Lower lobe of right lung (tissue), 2 donors: Measurements from ENCODE around the gene SH3BP4. TPM values are rescaled to one million over a fixed set of nuclear protein-coding genes. Genes with fewer than 3 reads are reported as not detected.

Experiments
- ATAC-seq, 2 donors: fragments of 200-7000 bp; cut with Tn5 transposase; one replicate each; pipeline ENCODE4 v1.9.1; 2020 to 2022; ENCODE audit warnings: mild to moderate bottlenecking in 2 of 2, moderate library complexity in 2 of 2
- DNase-seq: peaks from one replicate; pipeline ENCODE4 v3.0.0-alpha.2; 2020
- H3K27ac ChIP-seq: fragments of 200-600 bp; one replicate; pipeline ENCODE4 v1.8.0; 2022
- H3K27me3 ChIP-seq: fragments of 200-600 bp; one replicate; pipeline ENCODE4 v1.8.0; 2022; ENCODE audit warnings: low read depth
- H3K36me3 ChIP-seq: fragments of 200-600 bp; one replicate; pipeline ENCODE4 v1.8.0; 2022; ENCODE audit warnings: mild to moderate bottlenecking
- H3K4me1 ChIP-seq: fragments of 200-600 bp; one replicate; pipeline ENCODE4 v1.8.0; 2022
- H3K4me3 ChIP-seq: fragments of 200-600 bp; one replicate; pipeline ENCODE4 v1.8.0; 2022; ENCODE audit warnings: mild to moderate bottlenecking
- H3K9me3 ChIP-seq: fragments of 200-600 bp; one replicate; pipeline ENCODE4 v1.8.0; 2022
- CTCF ChIP-seq: fragments of 200-600 bp; IDR thresholded peaks from one replicate; pipeline ENCODE4 v1.8.0; 2022; ENCODE audit warnings: antibody characterized with exemption, mild to moderate bottlenecking
- intact Hi-C: fragments of 100-400 bp; cut with DNase I; formaldehyde crosslinking; loops from one replicate; pipeline ENCODE4 v1.11.0; 2022
- total RNA-seq: library from RNA; stranded (reverse); fragmentation: NEBNext Ultra II Directional; extraction: Animal tissue kit (Norgen Biotek cat#: 25700); gene quantifications from one replicate; pipeline ENCODE4 v1.2.1, GENCODE V29; 2021
- donor health status: DM: no; HTN: yes; CAD: no; lungs with severe emphysema.

Gene SH3BP4
- total RNA-seq, 1 donor from 2014 or later = 36.8 TPM

GRCh38 chr2:234996069-234996940, 44.5 kb downstream of the SH3BP4 start:
- no peak overlapping the region for H3K27ac ChIP-seq
- no peaks in the 10 kb centered on the region for H3K9me3 ChIP-seq
- ATAC-seq (no peak), DNase-seq (no peak)
- peaks cover 40% of the 10 kb centered on the region for H3K4me1 ChIP-seq
- no peak overlapping the region for H3K4me3 ChIP-seq
- no peak for TF ChIP-seq CTCF
- H3K27me3 ChIP-seq = no peaks in the 10 kb centered on the region
- peaks cover 14% of the 10 kb centered on the region for H3K36me3 ChIP-seq
- intact Hi-C loops = no loop called here

GRCh38 chr2:234996941-234997270, 45.1 kb downstream of the SH3BP4 start:
- Histone ChIP-seq H3K4me1 (peaks cover 45% of the 10 kb centered on the region), H3K27me3 (no peaks in the 10 kb centered on the region), H3K9me3 (no peaks in the 10 kb centered on the region), H3K27ac (no peak overlapping the region), H3K36me3 (peaks cover 14% of the 10 kb centered on the region), H3K4me3 (no peak overlapping the region)
- DNase-seq (no peak), ATAC-seq (no peak)
- intact Hi-C loops = no loop called here
- no peak for TF ChIP-seq CTCF

GRCh38 chr2:234997389-234997788, 45.6 kb downstream of the SH3BP4 start:
- H3K9me3 ChIP-seq = no peaks in the 10 kb centered on the region
- TF ChIP-seq CTCF = no peak
- DNase-seq (no peak), ATAC-seq (no peak)
- H3K4me1 ChIP-seq = peaks cover 50% of the 10 kb centered on the region
- H3K27ac ChIP-seq = no peak overlapping the region
- no peak overlapping the region for H3K4me3 ChIP-seq
- no peaks in the 10 kb centered on the region for H3K27me3 ChIP-seq
- intact Hi-C loops = no loop called here
- peaks cover 14% of the 10 kb centered on the region for H3K36me3 ChIP-seq

GRCh38 chr2:234998404-234999211, 46.8 kb downstream of the SH3BP4 start:
- Histone ChIP-seq H3K27ac (no peak overlapping the region), H3K4me3 (no peak overlapping the region), H3K27me3 (no peaks in the 10 kb centered on the region), H3K4me1 (peaks cover 41% of the 10 kb centered on the region), H3K9me3 (no peaks in the 10 kb centered on the region), H3K36me3 (peaks cover 14% of the 10 kb centered on the region)
- intact Hi-C loops = no loop called here
- no peak for TF ChIP-seq CTCF
- ATAC-seq = peak; percentile 55 to 56
- DNase-seq = no peak

- Histone ChIP-seq H3K27ac (no peak overlapping the region), H3K27me3 (no peaks in the 10 kb centered on the region), H3K4me3 (no peak overlapping the region), H3K36me3 (peaks cover 14% of the 10 kb centered on the region), H3K4me1 (peaks cover 29% of the 10 kb centered on the region), H3K9me3 (no peaks in the 10 kb centered on the region)
- ATAC-seq (no peak), DNase-seq (no peak)
- intact Hi-C loops = no loop called here
- no peak for TF ChIP-seq CTCF
Observed at GRCh38 chr2:234999740-235000425, 48.1 kb downstream of the SH3BP4 start.
